K562 (cell line): ENCODE results near the gene PRKAG1.

ENCODE experiments used
- BRF1 ChIP-seq: IDR thresholded peaks from 3 replicates; pipeline ENCODE4 v1.6.1; 2011; ENCODE audit warnings: borderline replicate concordance, mild to moderate bottlenecking; ENCODE audit not compliant: insufficient read length; ENCODE audit errors: extremely low read depth
- CAMTA2 ChIP-seq: fragments of 250-450 bp; sonication (Bioruptor Pico); conservative IDR thresholded peaks from 2 replicates; pipeline ENCODE4 v1.5.1; 2022
- POLR2A ChIP-seq: fragments of 450-650 bp; conservative IDR thresholded peaks from 2 replicates; pipeline ENCODE4 v1.6.1; 2016
- SNIP1 ChIP-seq: fragments of 450-650 bp; IDR thresholded peaks from 2 replicates; pipeline ENCODE4 v1.7.1; 2017; ENCODE audit warnings: low read depth, mild to moderate bottlenecking
- TAF1 ChIP-seq: IDR thresholded peaks from 2 replicates; pipeline ENCODE4 v1.6.1; 2011; ENCODE audit warnings: mild to moderate bottlenecking, low read length, moderate library complexity; ENCODE audit not compliant: insufficient read depth, control insufficient read depth, severe bottlenecking; ENCODE audit errors: extremely low read depth
- TSC22D4 ChIP-seq: fragments of 450-650 bp; IDR thresholded peaks from 2 replicates; pipeline ENCODE4 v1.6.1; 2016; ENCODE audit warnings: missing genetic modification characterization, missing biosample characterization, control low read depth
- ZFP36 ChIP-seq: fragments of 150-350 bp; IDR thresholded peaks from 2 replicates; pipeline ENCODE4 v1.6.1; 2018; ENCODE audit warnings: low read length, low read depth; ENCODE audit not compliant: partially characterized antibody
- ZZZ3 ChIP-seq: fragments of 450-650 bp; IDR thresholded peaks from 2 replicates; pipeline ENCODE4 v1.6.1; 2016; ENCODE audit warnings: antibody characterized with exemption, mild to moderate bottlenecking, moderate library complexity
- TF ChIP-seq, protein P1 (sequence below), 3 experiments: IDR thresholded peaks in 2 of 3; conservative IDR thresholded peaks in 1 of 3; 2 replicates each; pipeline ENCODE4 v1.5.1; 2011 to 2012; ENCODE audit warnings: low read length in 3 of 3, mild to moderate bottlenecking in 3 of 3, control low read depth in 2 of 3, improper control_type of control experiment in 1 of 3, inconsistent platforms in 1 of 3, low read depth in 1 of 3, mixed read lengths in 1 of 3, moderate library complexity in 1 of 3; ENCODE audit not compliant: insufficient read depth in 2 of 3
- TF ChIP-seq, protein P2 (sequence below): fragments of 150-350 bp; IDR thresholded peaks from 2 replicates; pipeline ENCODE4 v1.6.1; 2014; ENCODE audit warnings: low read depth, mild to moderate bottlenecking, low read length, borderline replicate concordance
- TF ChIP-seq, protein P3 (sequence below): fragments of 250-450 bp; sonication (Bioruptor Pico); IDR thresholded peaks from 2 replicates; pipeline ENCODE4 v1.5.0; 2021; ENCODE audit warnings: mild to moderate bottlenecking, borderline replicate concordance

DNA sequence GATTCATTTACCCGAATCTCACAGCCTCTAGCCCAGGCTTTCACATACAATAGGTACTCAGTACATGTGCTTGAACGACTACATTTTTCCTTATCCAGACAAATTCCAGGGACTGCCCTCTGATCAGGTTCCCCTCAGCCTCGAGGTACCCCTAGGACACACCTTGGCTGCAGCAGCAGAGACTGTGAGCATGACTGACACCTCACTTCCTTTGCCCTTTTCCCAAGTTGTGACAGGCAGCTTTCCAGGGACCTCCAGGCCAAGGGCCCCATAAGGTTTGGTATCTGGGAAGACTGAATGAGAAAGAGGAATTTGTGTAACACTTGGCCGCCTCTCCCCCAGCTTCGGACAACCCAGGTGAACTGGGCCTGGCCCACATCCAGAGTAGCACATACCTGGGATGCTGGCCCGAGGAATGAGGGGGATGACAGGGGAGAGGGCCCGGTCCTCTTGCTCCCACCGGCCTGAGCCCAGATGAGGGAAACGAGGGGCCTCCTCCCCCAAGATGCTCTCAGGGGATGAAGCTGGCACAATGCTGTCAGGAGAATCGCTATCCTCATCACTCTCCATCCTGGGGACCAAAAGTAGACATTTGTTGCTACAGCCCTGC, 10.2 kb upstream of the PRKAG1 start:
- no peak for TF ChIP-seq POLR2A
- TF ChIP-seq, protein P1, sequence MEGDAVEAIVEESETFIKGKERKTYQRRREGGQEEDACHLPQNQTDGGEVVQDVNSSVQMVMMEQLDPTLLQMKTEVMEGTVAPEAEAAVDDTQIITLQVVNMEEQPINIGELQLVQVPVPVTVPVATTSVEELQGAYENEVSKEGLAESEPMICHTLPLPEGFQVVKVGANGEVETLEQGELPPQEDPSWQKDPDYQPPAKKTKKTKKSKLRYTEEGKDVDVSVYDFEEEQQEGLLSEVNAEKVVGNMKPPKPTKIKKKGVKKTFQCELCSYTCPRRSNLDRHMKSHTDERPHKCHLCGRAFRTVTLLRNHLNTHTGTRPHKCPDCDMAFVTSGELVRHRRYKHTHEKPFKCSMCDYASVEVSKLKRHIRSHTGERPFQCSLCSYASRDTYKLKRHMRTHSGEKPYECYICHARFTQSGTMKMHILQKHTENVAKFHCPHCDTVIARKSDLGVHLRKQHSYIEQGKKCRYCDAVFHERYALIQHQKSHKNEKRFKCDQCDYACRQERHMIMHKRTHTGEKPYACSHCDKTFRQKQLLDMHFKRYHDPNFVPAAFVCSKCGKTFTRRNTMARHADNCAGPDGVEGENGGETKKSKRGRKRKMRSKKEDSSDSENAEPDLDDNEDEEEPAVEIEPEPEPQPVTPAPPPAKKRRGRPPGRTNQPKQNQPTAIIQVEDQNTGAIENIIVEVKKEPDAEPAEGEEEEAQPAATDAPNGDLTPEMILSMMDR (IDR thresholded peaks at IDR 0.05 in 2 of 3, conservative IDR thresholded peaks at IDR 0.05 in 1 of 3; ENCODE audit: insufficient read depth in 2 of 3, low read depth in 1 of 3, low read length in 3 of 3), result no peak
- no peak for TF ChIP-seq CAMTA2 (CRISPR knock-in tag)
- TF ChIP-seq, protein P2, sequence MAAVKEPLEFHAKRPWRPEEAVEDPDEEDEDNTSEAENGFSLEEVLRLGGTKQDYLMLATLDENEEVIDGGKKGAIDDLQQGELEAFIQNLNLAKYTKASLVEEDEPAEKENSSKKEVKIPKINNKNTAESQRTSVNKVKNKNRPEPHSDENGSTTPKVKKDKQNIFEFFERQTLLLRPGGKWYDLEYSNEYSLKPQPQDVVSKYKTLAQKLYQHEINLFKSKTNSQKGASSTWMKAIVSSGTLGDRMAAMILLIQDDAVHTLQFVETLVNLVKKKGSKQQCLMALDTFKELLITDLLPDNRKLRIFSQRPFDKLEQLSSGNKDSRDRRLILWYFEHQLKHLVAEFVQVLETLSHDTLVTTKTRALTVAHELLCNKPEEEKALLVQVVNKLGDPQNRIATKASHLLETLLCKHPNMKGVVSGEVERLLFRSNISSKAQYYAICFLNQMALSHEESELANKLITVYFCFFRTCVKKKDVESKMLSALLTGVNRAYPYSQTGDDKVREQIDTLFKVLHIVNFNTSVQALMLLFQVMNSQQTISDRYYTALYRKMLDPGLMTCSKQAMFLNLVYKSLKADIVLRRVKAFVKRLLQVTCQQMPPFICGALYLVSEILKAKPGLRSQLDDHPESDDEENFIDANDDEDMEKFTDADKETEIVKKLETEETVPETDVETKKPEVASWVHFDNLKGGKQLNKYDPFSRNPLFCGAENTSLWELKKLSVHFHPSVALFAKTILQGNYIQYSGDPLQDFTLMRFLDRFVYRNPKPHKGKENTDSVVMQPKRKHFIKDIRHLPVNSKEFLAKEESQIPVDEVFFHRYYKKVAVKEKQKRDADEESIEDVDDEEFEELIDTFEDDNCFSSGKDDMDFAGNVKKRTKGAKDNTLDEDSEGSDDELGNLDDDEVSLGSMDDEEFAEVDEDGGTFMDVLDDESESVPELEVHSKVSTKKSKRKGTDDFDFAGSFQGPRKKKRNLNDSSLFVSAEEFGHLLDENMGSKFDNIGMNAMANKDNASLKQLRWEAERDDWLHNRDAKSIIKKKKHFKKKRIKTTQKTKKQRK, result no peak
- TF ChIP-seq, protein P3, sequence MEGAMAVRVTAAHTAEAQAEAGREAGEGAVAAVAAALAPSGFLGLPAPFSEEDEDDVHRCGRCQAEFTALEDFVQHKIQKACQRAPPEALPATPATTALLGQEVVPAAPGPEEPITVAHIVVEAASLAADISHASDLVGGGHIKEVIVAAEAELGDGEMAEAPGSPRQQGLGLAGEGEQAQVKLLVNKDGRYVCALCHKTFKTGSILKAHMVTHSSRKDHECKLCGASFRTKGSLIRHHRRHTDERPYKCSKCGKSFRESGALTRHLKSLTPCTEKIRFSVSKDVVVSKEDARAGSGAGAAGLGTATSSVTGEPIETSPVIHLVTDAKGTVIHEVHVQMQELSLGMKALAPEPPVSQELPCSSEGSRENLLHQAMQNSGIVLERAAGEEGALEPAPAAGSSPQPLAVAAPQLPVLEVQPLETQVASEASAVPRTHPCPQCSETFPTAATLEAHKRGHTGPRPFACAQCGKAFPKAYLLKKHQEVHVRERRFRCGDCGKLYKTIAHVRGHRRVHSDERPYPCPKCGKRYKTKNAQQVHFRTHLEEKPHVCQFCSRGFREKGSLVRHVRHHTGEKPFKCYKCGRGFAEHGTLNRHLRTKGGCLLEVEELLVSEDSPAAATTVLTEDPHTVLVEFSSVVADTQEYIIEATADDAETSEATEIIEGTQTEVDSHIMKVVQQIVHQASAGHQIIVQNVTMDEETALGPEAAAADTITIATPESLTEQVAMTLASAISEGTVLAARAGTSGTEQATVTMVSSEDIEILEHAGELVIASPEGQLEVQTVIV (CRISPR knock-in tag), result no peak
- TF ChIP-seq TSC22D4 (tag), result no peak
- TF ChIP-seq ZFP36, result no peak
- TF ChIP-seq ZZZ3, result no peak
- no peak for TF ChIP-seq BRF1
- TF ChIP-seq SNIP1, result no peak
- TF ChIP-seq TAF1, result no peak
